Panc1 (cell line): Measurements from ENCODE around the gene PTPRR. TPM values are rescaled to one million over a fixed set of nuclear protein-coding genes. Genes with fewer than 3 reads are reported as not detected.

ENCODE experiments used
- ATAC-seq: fragments of 200-7000 bp; cut with Tn5 transposase; 2 replicates; pipeline ENCODE4 v1.9.1; 2020; ENCODE audit warnings: mild to moderate bottlenecking, moderate library complexity
- BruUV-seq: library from RNA; stranded (reverse); fragments of 400-500 nt; replicated peaks from 2 replicates; lab custom pipeline; 2021; lab: Mats Ljungman, UMichigan
- CTCF ChIA-PET: fragments of 300-600 bp; sonication (Branson Sonifier 250); formaldehyde crosslinking; loops from one replicate; lab custom pipeline; 2022; ENCODE audit warnings: antibody characterized with exemption; lab: Charles Lee
- POLR2A ChIA-PET: fragments of 300-600 bp; sonication (Branson Sonifier 250); formaldehyde crosslinking; loops from one replicate; lab custom pipeline; 2022; ENCODE audit warnings: antibody characterized with exemption; lab: Charles Lee
- DNase-seq: peaks from one replicate; pipeline ENCODE4 v3.0.0-alpha.2; 2010; ENCODE audit warnings: low read depth, low spot score
- H3K27ac ChIP-seq: 2 replicates; pipeline ENCODE4 v1.5.1; 2011; ENCODE audit warnings: mild to moderate bottlenecking, low read length, inconsistent platforms
- H3K27me3 ChIP-seq: fragments of 200-500 bp; sonication (Bioruptor generic); 2 replicates; pipeline ENCODE4 v1.6.0; 2014; ENCODE audit warnings: low read length, inconsistent platforms; ENCODE audit not compliant: control insufficient read depth, insufficient read depth
- H3K36me3 ChIP-seq: fragments of 200-500 bp; sonication (Bioruptor generic); 2 replicates; pipeline ENCODE4 v1.5.1; 2014; ENCODE audit warnings: inconsistent platforms, mild to moderate bottlenecking, low read length, moderate library complexity; ENCODE audit not compliant: control insufficient read depth, insufficient read depth
- H3K4me1 ChIP-seq: 2 replicates; pipeline ENCODE4 v1.5.1; 2011; ENCODE audit warnings: inconsistent platforms, mild to moderate bottlenecking, low read length, moderate library complexity; ENCODE audit not compliant: control insufficient read depth, insufficient read depth
- H3K4me3 ChIP-seq, 2 experiments: 2 replicates each; pipeline ENCODE4 v1.5.1; 2011 to 2012; ENCODE audit warnings: low read depth in 2 of 2, low read length in 2 of 2, mild to moderate bottlenecking in 2 of 2, inconsistent platforms in 1 of 2, moderate library complexity in 1 of 2
- H3K9me3 ChIP-seq: fragments of 200-500 bp; sonication (Bioruptor generic); 2 replicates; pipeline ENCODE4 v1.5.1; 2014; ENCODE audit warnings: low read depth, mild to moderate bottlenecking, inconsistent platforms, low read length, moderate library complexity; ENCODE audit not compliant: control insufficient read depth, insufficient read depth
- POLR2AphosphoS5 ChIP-seq: IDR thresholded peaks from 2 replicates; pipeline ENCODE4 v1.6.1; 2012; ENCODE audit warnings: mild to moderate bottlenecking, low read depth, low read length, moderate library complexity
- SIN3A ChIP-seq: IDR thresholded peaks from 2 replicates; pipeline ENCODE4 v1.6.1; 2012; ENCODE audit warnings: low read depth, mild to moderate bottlenecking, low read length, moderate library complexity, borderline replicate concordance; ENCODE audit not compliant: insufficient read depth
- TCF7L2 ChIP-seq: IDR thresholded peaks from 2 replicates; pipeline ENCODE4 v1.6.1; 2011; ENCODE audit warnings: mild to moderate bottlenecking, low read depth, low read length, inconsistent platforms
- in situ Hi-C: cut with HindIII; loops from 2 replicates; pipeline ENCODE4 v1.10.0; 2016; ENCODE audit warnings: low sequenced_read_pairs, low pct_unique_long_range_greater_than_20kb
- intact Hi-C: fragments of 100-400 bp; cut with micrococcal nuclease; formaldehyde crosslinking; loops from one replicate; pipeline ENCODE4 v1.10.0; 2022; ENCODE audit not compliant: unreplicated experiment
- total RNA-seq: library from RNA; stranded (reverse); gene quantifications from one replicate; pipeline ENCODE4 v1.2.1, GENCODE V29; 2021; ENCODE audit not compliant: unreplicated experiment
- TF ChIP-seq, protein P1 (sequence below): fragments of 450-650 bp; IDR thresholded peaks from 2 replicates; pipeline ENCODE4 v1.5.1; 2017; ENCODE audit warnings: mild to moderate bottlenecking
- TF ChIP-seq, protein P2 (sequence below), 2 experiments: IDR thresholded peaks; 2 replicates each; pipeline ENCODE4 v1.6.1; 2011 to 2012; ENCODE audit warnings: low read depth in 2 of 2, control low read depth in 1 of 2, low read length in 1 of 2, mild to moderate bottlenecking in 1 of 2, moderate library complexity in 1 of 2; ENCODE audit not compliant: insufficient read depth in 1 of 2

The PTPRR gene
- total RNA-seq, 1 experiment from 2014 or later, result not detected

DNA sequence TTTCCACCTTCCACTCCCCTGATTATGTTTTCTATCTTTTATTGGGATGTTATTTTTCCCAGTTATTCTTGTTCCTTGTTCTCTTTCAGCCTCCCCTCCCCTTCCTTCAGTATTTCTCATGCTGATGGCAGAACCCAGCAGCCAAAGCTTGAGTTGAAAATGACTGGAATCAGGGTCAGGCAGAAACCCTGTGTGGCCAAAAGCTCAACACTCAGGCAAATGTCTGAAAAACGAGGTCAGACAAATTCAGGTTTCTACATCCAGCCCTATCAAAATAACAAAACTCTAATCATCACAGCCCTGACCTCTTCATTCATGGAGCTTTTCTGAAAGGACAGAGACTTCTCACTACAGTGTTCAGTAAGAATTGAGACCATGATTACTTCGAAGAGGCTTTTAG is 134.6 kb downstream of the PTPRR start:
- H3K36me3 ChIP-seq, result no peaks in the 10 kb centered on the region
- DNase-seq, result no peak
- H3K4me3 ChIP-seq, result no peak overlapping the region
- no peak overlapping the region for H3K27ac ChIP-seq
- TF ChIP-seq, protein P1, sequence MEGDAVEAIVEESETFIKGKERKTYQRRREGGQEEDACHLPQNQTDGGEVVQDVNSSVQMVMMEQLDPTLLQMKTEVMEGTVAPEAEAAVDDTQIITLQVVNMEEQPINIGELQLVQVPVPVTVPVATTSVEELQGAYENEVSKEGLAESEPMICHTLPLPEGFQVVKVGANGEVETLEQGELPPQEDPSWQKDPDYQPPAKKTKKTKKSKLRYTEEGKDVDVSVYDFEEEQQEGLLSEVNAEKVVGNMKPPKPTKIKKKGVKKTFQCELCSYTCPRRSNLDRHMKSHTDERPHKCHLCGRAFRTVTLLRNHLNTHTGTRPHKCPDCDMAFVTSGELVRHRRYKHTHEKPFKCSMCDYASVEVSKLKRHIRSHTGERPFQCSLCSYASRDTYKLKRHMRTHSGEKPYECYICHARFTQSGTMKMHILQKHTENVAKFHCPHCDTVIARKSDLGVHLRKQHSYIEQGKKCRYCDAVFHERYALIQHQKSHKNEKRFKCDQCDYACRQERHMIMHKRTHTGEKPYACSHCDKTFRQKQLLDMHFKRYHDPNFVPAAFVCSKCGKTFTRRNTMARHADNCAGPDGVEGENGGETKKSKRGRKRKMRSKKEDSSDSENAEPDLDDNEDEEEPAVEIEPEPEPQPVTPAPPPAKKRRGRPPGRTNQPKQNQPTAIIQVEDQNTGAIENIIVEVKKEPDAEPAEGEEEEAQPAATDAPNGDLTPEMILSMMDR, result no peak
- TF ChIP-seq TCF7L2, result no peak
- TF ChIP-seq SIN3A, result no peak
- no peak for TF ChIP-seq POLR2AphosphoS5
- TF ChIP-seq, protein P2, sequence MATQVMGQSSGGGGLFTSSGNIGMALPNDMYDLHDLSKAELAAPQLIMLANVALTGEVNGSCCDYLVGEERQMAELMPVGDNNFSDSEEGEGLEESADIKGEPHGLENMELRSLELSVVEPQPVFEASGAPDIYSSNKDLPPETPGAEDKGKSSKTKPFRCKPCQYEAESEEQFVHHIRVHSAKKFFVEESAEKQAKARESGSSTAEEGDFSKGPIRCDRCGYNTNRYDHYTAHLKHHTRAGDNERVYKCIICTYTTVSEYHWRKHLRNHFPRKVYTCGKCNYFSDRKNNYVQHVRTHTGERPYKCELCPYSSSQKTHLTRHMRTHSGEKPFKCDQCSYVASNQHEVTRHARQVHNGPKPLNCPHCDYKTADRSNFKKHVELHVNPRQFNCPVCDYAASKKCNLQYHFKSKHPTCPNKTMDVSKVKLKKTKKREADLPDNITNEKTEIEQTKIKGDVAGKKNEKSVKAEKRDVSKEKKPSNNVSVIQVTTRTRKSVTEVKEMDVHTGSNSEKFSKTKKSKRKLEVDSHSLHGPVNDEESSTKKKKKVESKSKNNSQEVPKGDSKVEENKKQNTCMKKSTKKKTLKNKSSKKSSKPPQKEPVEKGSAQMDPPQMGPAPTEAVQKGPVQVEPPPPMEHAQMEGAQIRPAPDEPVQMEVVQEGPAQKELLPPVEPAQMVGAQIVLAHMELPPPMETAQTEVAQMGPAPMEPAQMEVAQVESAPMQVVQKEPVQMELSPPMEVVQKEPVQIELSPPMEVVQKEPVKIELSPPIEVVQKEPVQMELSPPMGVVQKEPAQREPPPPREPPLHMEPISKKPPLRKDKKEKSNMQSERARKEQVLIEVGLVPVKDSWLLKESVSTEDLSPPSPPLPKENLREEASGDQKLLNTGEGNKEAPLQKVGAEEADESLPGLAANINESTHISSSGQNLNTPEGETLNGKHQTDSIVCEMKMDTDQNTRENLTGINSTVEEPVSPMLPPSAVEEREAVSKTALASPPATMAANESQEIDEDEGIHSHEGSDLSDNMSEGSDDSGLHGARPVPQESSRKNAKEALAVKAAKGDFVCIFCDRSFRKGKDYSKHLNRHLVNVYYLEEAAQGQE (IDR thresholded peaks at IDR 0.05; ENCODE audit: insufficient read depth in 1 of 2, low read depth in 2 of 2, low read length in 1 of 2), result no peak
- in situ Hi-C loops, result no loop called here
- ATAC-seq, result no peak
- ChIA-PET POLR2A (no interaction called here), CTCF (no interaction called here)
- H3K9me3 ChIP-seq, result no peaks in the 10 kb centered on the region
- H3K27me3 ChIP-seq, result no peaks in the 10 kb centered on the region
- BruUV-seq, result no TSS peak
- intact Hi-C loops, result no loop called here
- no peaks in the 10 kb centered on the region for H3K4me1 ChIP-seq

DNA sequence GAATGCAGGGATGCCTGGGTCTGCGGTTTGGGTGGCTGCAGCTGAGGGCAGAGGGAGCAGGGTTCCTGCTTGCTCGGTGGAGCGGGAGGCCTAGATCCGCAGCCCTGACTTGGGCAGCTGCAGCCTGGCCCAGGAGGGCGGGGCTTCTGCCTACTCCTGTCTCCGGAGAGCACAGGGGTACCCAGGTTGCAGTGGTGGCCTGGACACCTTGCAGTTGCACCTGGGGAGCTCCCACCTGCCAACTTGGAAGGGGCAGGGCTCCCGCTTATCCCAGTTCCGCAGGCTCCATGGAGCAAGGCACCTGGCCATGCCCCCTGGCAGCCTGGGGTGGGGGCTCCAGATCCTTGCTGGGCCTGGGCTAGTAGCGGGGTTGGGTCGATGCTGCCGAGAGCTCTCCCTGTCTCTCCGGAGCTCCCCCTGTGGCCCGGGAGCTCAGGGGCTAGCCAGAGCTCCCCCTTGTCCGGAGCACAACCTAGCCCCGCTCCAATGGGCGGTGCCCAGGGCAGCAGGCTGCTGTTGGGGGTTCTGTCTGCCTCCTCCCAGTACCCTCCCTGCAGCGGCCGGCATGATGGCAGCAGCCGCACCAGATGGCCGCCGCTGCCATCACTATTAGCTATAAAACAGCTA is 136.4 kb downstream of the PTPRR start:
- ATAC-seq (no peak), DNase-seq (no peak)
- H3K27me3 ChIP-seq, result no peaks in the 10 kb centered on the region
- no peak for TF ChIP-seq TCF7L2
- no peak for TF ChIP-seq SIN3A
- TF ChIP-seq POLR2AphosphoS5, result no peak
- TF ChIP-seq, protein P1, result no peak
- TF ChIP-seq, protein P2 (IDR thresholded peaks at IDR 0.05; ENCODE audit: insufficient read depth in 1 of 2, low read depth in 2 of 2, low read length in 1 of 2), result no peak
- POLR2A ChIA-PET, result no interaction called here
- H3K4me1 ChIP-seq, result no peaks in the 10 kb centered on the region
- H3K4me3 ChIP-seq, result no peak overlapping the region
- intact Hi-C loops, result no loop called here
- in situ Hi-C loops, result no loop called here
- no peaks in the 10 kb centered on the region for H3K36me3 ChIP-seq
- H3K27ac ChIP-seq, result no peak overlapping the region
- no TSS peak for BruUV-seq
- CTCF ChIA-PET, result no interaction called here
- no peaks in the 10 kb centered on the region for H3K9me3 ChIP-seq
